EH (cell line): ENCODE data around the gene PLPPR4.

Source experiments
- DNase-seq: peaks from one replicate; pipeline ENCODE4 v3.0.0-alpha.2; 2015; ENCODE audit warnings: low read depth

PLPPR4 gene

GRCh38 chr1:99348397-99349132, 84.3 kb downstream of the PLPPR4 start:
- peak; percentile 6 for DNase-seq

GRCh38 chr1:99352821-99353220, 88.5 kb downstream of the PLPPR4 start:
- no peak for DNase-seq

- no peak for DNase-seq
Observed at GRCh38 chr1:99358770-99359169, 94.5 kb downstream of the PLPPR4 start.
